Natural killer cell (primary cell): Measurements from ENCODE around the gene OR2A2. TPM values are rescaled to one million over a fixed set of nuclear protein-coding genes. Genes with fewer than 3 reads are reported as not detected.
"Not testable (repeated sequence)": the region's sequence is repeated elsewhere in the genome, so short reads cannot be mapped to it uniquely, and the experiment has no call there.

Experiments used
- ATAC-seq, 3 donors: fragments of 150-1000 bp in 2 of 3; fragments of 200-7000 bp in 1 of 3; cut with Tn5 transposase; 1 replicate in 1 of 3; 2 replicates in 2 of 3; pipeline ENCODE4 v1.10.0; 2021; ENCODE audit warnings: mild to moderate bottlenecking in 2 of 3, moderate library complexity in 2 of 3
- DNase-seq, 2 donors: peaks; one replicate each; pipeline versions ENCODE4 v3.0.0 to v3.0.0-alpha.2; 2013 to 2021; ENCODE audit warnings: mixed read lengths in 1 of 2
- H3K27ac ChIP-seq: one replicate; pipeline ENCODE4 v1.5.1; 2013; ENCODE audit warnings: mild to moderate bottlenecking, low read length
- H3K27me3 ChIP-seq: one replicate; pipeline ENCODE4 v1.6.1; 2013; ENCODE audit warnings: low read length; ENCODE audit not compliant: control insufficient read depth, insufficient read depth
- H3K36me3 ChIP-seq: one replicate; pipeline ENCODE4 v1.6.1; 2013; ENCODE audit warnings: low read length; ENCODE audit not compliant: control insufficient read depth, insufficient read depth
- H3K4me1 ChIP-seq: one replicate; pipeline ENCODE4 v1.6.1; 2013; ENCODE audit warnings: low read length; ENCODE audit not compliant: control insufficient read depth, insufficient read depth
- H3K4me3 ChIP-seq: one replicate; pipeline ENCODE4 v1.5.1; 2013; ENCODE audit warnings: low read length
- H3K9me3 ChIP-seq: one replicate; pipeline ENCODE4 v1.6.1; 2013; ENCODE audit warnings: low read length; ENCODE audit not compliant: control insufficient read depth, insufficient read depth
- H3K27ac Mint-ChIP-seq, 2 donors: one replicate each; pipeline ENCODE4 v1.8.0; 2022; ENCODE audit warnings: mild to moderate bottlenecking in 2 of 2, mixed read lengths in 2 of 2, moderate library complexity in 1 of 2
- H3K27me3 Mint-ChIP-seq, 2 donors: one replicate each; pipeline ENCODE4 v1.8.0; 2022; ENCODE audit warnings: low read depth in 2 of 2, mixed read lengths in 2 of 2
- H3K36me3 Mint-ChIP-seq: one replicate; pipeline ENCODE4 v1.8.0; 2022; ENCODE audit warnings: mixed read lengths
- H3K4me1 Mint-ChIP-seq, 2 donors: one replicate each; pipeline ENCODE4 v1.8.0; 2022; ENCODE audit warnings: mixed read lengths in 2 of 2
- H3K4me3 Mint-ChIP-seq: one replicate; pipeline ENCODE4 v1.8.0; 2022; ENCODE audit warnings: mild to moderate bottlenecking, moderate library complexity, mixed read lengths
- H3K9me3 Mint-ChIP-seq, 2 donors: one replicate each; pipeline ENCODE4 v1.8.0; 2022; ENCODE audit warnings: mixed read lengths in 2 of 2
- CTCF ChIP-seq: fragments of 200-600 bp; IDR thresholded peaks from one replicate; pipeline ENCODE4 v1.8.0; 2022; ENCODE audit warnings: antibody characterized with exemption
- WGBS: methylation state at CpG from one replicate; pipeline ENCODE4 v1.1.7; 2013; ENCODE audit warnings: missing lambda C conversion rate; ENCODE audit not compliant: insufficient coverage; 5-methylcytosine and 5-hydroxymethylcytosine counted together
- intact Hi-C: fragments of 100-400 bp; cut with micrococcal nuclease; formaldehyde crosslinking; loops from one replicate; pipeline ENCODE4 v1.14.2; 2022
- total RNA-seq, 4 donors: library from RNA; stranded (reverse); fragments of 120-200 nt in 1 of 4; gene quantifications; one replicate each; pipeline versions ENCODE4 v1.2.3 to v1.2.4, GENCODE V29; 2013 to 2022

The OR2A2 gene
- total RNA-seq, 3 donors from 2014 or later (not counting 1 experiment from before 2014, with no cell fraction given), result not detected

- no peak for ATAC-seq
- intact Hi-C loops, result no loop called here
Observed at GRCh38 chr7:144122876-144123275, 13.5 kb downstream of the OR2A2 start, which contains the start of gene OR2A14. Gene OR2A14 (plus strand): TSS chr7:144123176. CDS start chr7:144129113, 5,937 bp downstream.

GRCh38 chr7:144127714-144128334, 18.4 kb downstream of the OR2A2 start:
- H3K36me3 ChIP-seq, result no peaks in the 10 kb centered on the region
- peak; percentile 86 to 96 (median 89) for ATAC-seq
- Mint-ChIP-seq H3K4me1 (no peaks in the 10 kb centered on the region), H3K36me3 (no peaks in the 10 kb centered on the region), H3K9me3 (no peaks in the 10 kb centered on the region), H3K27me3 (peaks cover 0 to 2% of the 10 kb centered on the region in 2 donors), H3K27ac (no peak overlapping the region), H3K4me3 (no peak overlapping the region)
- no peaks in the 10 kb centered on the region for H3K9me3 ChIP-seq
- 13% methylated on average over 3 of the region's 6 CpGs for WGBS
- H3K4me1 ChIP-seq, result no peaks in the 10 kb centered on the region
- DNase-seq, result peak; percentile 66 to 89
- no peak overlapping the region for H3K4me3 ChIP-seq
- H3K27ac ChIP-seq, result no peak overlapping the region
- peak; percentile 75 for TF ChIP-seq CTCF
- no peaks in the 10 kb centered on the region for H3K27me3 ChIP-seq
- intact Hi-C loops, result no loop called here

More at GRCh38 chr7:144122876-144123275, 13.5 kb downstream of the OR2A2 start, which contains the start of gene OR2A14:
- Mint-ChIP-seq H3K4me3 (no peak within 1 kb of the TSS), H3K9me3 (no peaks in the 10 kb centered on the region), H3K27ac (no peak within 1 kb of the TSS), H3K4me1 (no peaks in the 10 kb centered on the region), H3K36me3 (no peaks in the 10 kb centered on the region), H3K27me3 (peaks cover 0 to 2% of the 10 kb centered on the region in 2 donors)
- no peaks in the 10 kb centered on the region for H3K27me3 ChIP-seq
- TF ChIP-seq CTCF, result no peak
- H3K27ac ChIP-seq, result no peak within 1 kb of the TSS
- 80% methylated on average over 1 of the region's 1 CpG for WGBS
- H3K4me3 ChIP-seq, result no peak within 1 kb of the TSS
- no peaks in the 10 kb centered on the region for H3K9me3 ChIP-seq
- H3K36me3 ChIP-seq, result no peaks in the 10 kb centered on the region
- no peak for DNase-seq
- H3K4me1 ChIP-seq, result no peaks in the 10 kb centered on the region

- ATAC-seq, H3K27ac ChIP-seq, H3K4me1 Mint-ChIP-seq, H3K27me3 ChIP-seq, H3K36me3 ChIP-seq, H3K4me1 ChIP-seq, DNase-seq, intact Hi-C loops, H3K4me3 Mint-ChIP-seq, H3K27ac Mint-ChIP-seq, H3K9me3 ChIP-seq, H3K27me3 Mint-ChIP-seq, H3K36me3 Mint-ChIP-seq, H3K9me3 Mint-ChIP-seq, H3K4me3 ChIP-seq: not testable (repeated sequence)
- 93% methylated on average over 9 of the region's 9 CpGs for WGBS
Observed at GRCh38 chr7:144129601-144130000, 20.2 kb downstream of the OR2A2 start.

GRCh38 chr7:144130730-144131129, 21.3 kb downstream of the OR2A2 start:
- Mint-ChIP-seq H3K4me3 (no peak overlapping the region), H3K27ac (no peak overlapping the region), H3K36me3 (no peaks in the 10 kb centered on the region), H3K27me3 (peaks cover 0 to 2% of the 10 kb centered on the region in 2 donors), H3K9me3 (no peaks in the 10 kb centered on the region), H3K4me1 (no peaks in the 10 kb centered on the region)
- no peak for DNase-seq
- no peak overlapping the region for H3K27ac ChIP-seq
- no peaks in the 10 kb centered on the region for H3K36me3 ChIP-seq
- ATAC-seq, result no peak
- H3K4me3 ChIP-seq, result no peak overlapping the region
- no peaks in the 10 kb centered on the region for H3K27me3 ChIP-seq
- intact Hi-C loops, result no loop called here
- no peaks in the 10 kb centered on the region for H3K4me1 ChIP-seq
- no peak for TF ChIP-seq CTCF
- no peaks in the 10 kb centered on the region for H3K9me3 ChIP-seq
- WGBS, result 88% methylated on average over 2 of the region's 2 CpGs
